GM23338 (cell line): ENCODE measurements around the gene SHCBP1L. TPM values are rescaled to one million over a fixed set of nuclear protein-coding genes. Genes with fewer than 3 reads are reported as not detected.

Experiments used
- ATAC-seq: fragments of 200-7000 bp; cut with Tn5 transposase; 3 replicates; pipeline ENCODE4 v1.9.1; 2020
- DNase-seq: peaks from one replicate; pipeline ENCODE4 v3.0.0-alpha.2; 2015; ENCODE audit warnings: low spot score
- H2AFZ ChIP-seq: fragments of 200-600 bp; sonication (generic); 2 replicates; pipeline ENCODE4 v1.8.0; 2016; ENCODE audit warnings: antibody characterized with exemption, mild to moderate bottlenecking, moderate library complexity
- H3F3A ChIP-seq: fragments of 200-600 bp; sonication (generic); replicated peaks from 2 replicates; pipeline ENCODE4 v1.8.0; 2017; ENCODE audit warnings: antibody characterized with exemption, mixed run types, low read depth
- H3K27ac ChIP-seq: fragments of 200-600 bp; sonication (generic); 2 replicates; pipeline ENCODE4 v1.6.1; 2016; ENCODE audit warnings: low read depth
- H3K27me3 ChIP-seq: fragments of 200-600 bp; sonication (generic); 2 replicates; pipeline ENCODE4 v1.8.0; 2016; ENCODE audit warnings: mild to moderate bottlenecking, mixed run types, moderate library complexity; ENCODE audit not compliant: insufficient read depth
- H3K36me3 ChIP-seq: fragments of 200-600 bp; sonication (generic); 2 replicates; pipeline ENCODE4 v1.8.0; 2016; ENCODE audit warnings: mild to moderate bottlenecking; ENCODE audit not compliant: insufficient read depth
- H3K4me1 ChIP-seq: fragments of 200-600 bp; sonication (generic); 2 replicates; pipeline ENCODE4 v1.8.0; 2016; ENCODE audit warnings: mild to moderate bottlenecking, moderate library complexity; ENCODE audit not compliant: insufficient read depth
- H3K4me2 ChIP-seq: fragments of 200-600 bp; sonication (generic); 2 replicates; pipeline ENCODE4 v1.7.1; 2017; ENCODE audit warnings: mixed run types
- H3K4me3 ChIP-seq: fragments of 200-600 bp; sonication (generic); 2 replicates; pipeline ENCODE4 v1.6.1; 2016; ENCODE audit warnings: mixed run types
- H3K79me2 ChIP-seq: fragments of 200-600 bp; sonication (generic); replicated peaks from 2 replicates; pipeline ENCODE4 v1.8.0; 2017; ENCODE audit warnings: mild to moderate bottlenecking; ENCODE audit not compliant: insufficient read depth
- H3K9me2 ChIP-seq: fragments of 200-600 bp; sonication (generic); 2 replicates; pipeline ENCODE4 v1.8.0; 2017; ENCODE audit not compliant: insufficient read depth
- H4K20me1 ChIP-seq: fragments of 200-600 bp; sonication (generic); replicated peaks from 2 replicates; pipeline ENCODE4 v1.8.0; 2017; ENCODE audit warnings: mild to moderate bottlenecking; ENCODE audit not compliant: insufficient read depth
- H3K27ac Mint-ChIP-seq: 2 replicates; pipeline ENCODE4 v1.8.0; 2020; ENCODE audit warnings: inconsistent platforms, mild to moderate bottlenecking, moderate library complexity, mixed read lengths
- H3K27me3 Mint-ChIP-seq: 3 replicates; pipeline ENCODE4 v1.8.0; 2022; ENCODE audit warnings: low read depth, mild to moderate bottlenecking, moderate library complexity, mixed read lengths, inconsistent platforms; ENCODE audit not compliant: insufficient read depth, poor library complexity
- H3K36me3 Mint-ChIP-seq: 3 replicates; pipeline ENCODE4 v1.8.0; 2021; ENCODE audit warnings: low read depth, mild to moderate bottlenecking, inconsistent platforms, moderate library complexity, mixed read lengths
- H3K4me1 Mint-ChIP-seq: 3 replicates; pipeline ENCODE4 v1.8.0; 2020; ENCODE audit warnings: mild to moderate bottlenecking, inconsistent platforms, mixed read lengths
- H3K4me3 Mint-ChIP-seq: 3 replicates; pipeline ENCODE4 v1.8.0; 2021; ENCODE audit warnings: moderate library complexity, mild to moderate bottlenecking, inconsistent platforms, mixed read lengths
- H3K9me3 Mint-ChIP-seq: 3 replicates; pipeline ENCODE4 v1.8.0; 2020; ENCODE audit warnings: moderate library complexity, mild to moderate bottlenecking, inconsistent platforms, mixed read lengths
- CTCF ChIP-seq, 2 experiments: fragments of 200-600 bp in 1 of 2; sonication (generic) in 1 of 2; conservative IDR thresholded peaks; 2 replicates each; pipeline versions ENCODE4 v1.5.1 to v1.6.1; 2016 to 2017; ENCODE audit warnings: antibody characterized with exemption in 2 of 2, low read depth in 2 of 2, mild to moderate bottlenecking in 2 of 2, moderate library complexity in 1 of 2
- ETS1 ChIP-seq: IDR thresholded peaks from 2 replicates; pipeline ENCODE4 v1.6.1; 2016; ENCODE audit warnings: antibody characterized with exemption
- POLR2AphosphoS5 ChIP-seq: IDR thresholded peaks from 2 replicates; pipeline ENCODE4 v1.6.1; 2016; ENCODE audit warnings: antibody characterized with exemption, low read depth
- REST ChIP-seq: IDR thresholded peaks from one replicate; pipeline ENCODE4 v1.6.1; 2018; ENCODE audit warnings: antibody characterized with exemption; ENCODE audit not compliant: unreplicated experiment
- ZNF331 ChIP-seq: fragments of 250-450 bp; sonication (Bioruptor Pico); IDR thresholded peaks from 2 replicates; pipeline ENCODE4 v1.5.0; 2020; ENCODE audit warnings: low read depth, mild to moderate bottlenecking, moderate library complexity
- ZNF462 ChIP-seq: fragments of 250-450 bp; sonication (Bioruptor Pico); IDR thresholded peaks from 2 replicates; pipeline ENCODE4 v1.5.0; 2020; ENCODE audit warnings: mild to moderate bottlenecking, moderate library complexity
- polyA plus RNA-seq: library from polyadenylated mRNA; unstranded; fragments of >200 nt; fragmentation: Nextera tagmentation; extraction: Ambion mirVana; gene quantifications from 2 replicates; pipeline ENCODE4 v1.2.1, GENCODE V29; 2016
- total RNA-seq: library from RNA; depleted of rRNA; stranded (reverse); fragments of >200 nt; shearing (Covaris generic); gene quantifications from 2 replicates; pipeline ENCODE4 v1.2.3, GENCODE V29; 2014

SHCBP1L gene
- total and polyA plus RNA-seq, 2 experiments from 2014 or later: not detected

GRCh38 chr1:182886985-182887384, 66.0 kb downstream of the SHCBP1L start:
- no peak overlapping the region for H3K27ac Mint-ChIP-seq
- Histone ChIP-seq H3K9me2 (no peaks in the 10 kb centered on the region), H3K4me1 (no peaks in the 10 kb centered on the region; the same call in 1 of the 2 replicates), H3K79me2 (no peaks in the 10 kb centered on the region), H2AFZ (no peak overlapping the region), H3K27ac (no peak overlapping the region), H3F3A (peaks cover 31% of the 10 kb centered on the region), H3K4me2 (no peak overlapping the region), H3K27me3 (no peaks in the 10 kb centered on the region), H3K4me3 (no peak overlapping the region), H3K36me3 (peaks cover 50% of the 10 kb centered on the region), H4K20me1 (peaks cover 12% of the 10 kb centered on the region; the same call in 1 of the 2 replicates)
- H3K27me3 Mint-ChIP-seq: peaks cover 8% of the 10 kb centered on the region
- DNase-seq (no peak), ATAC-seq (no peak)
- no peaks in the 10 kb centered on the region; the same call in 1 of the 3 replicates for H3K9me3 Mint-ChIP-seq
- peaks cover 12% of the 10 kb centered on the region; the same call in 2 of the 3 replicates for H3K4me1 Mint-ChIP-seq
- no peak overlapping the region for H3K4me3 Mint-ChIP-seq
- TF ChIP-seq CTCF (conservative IDR thresholded peaks at IDR 0.05; ENCODE audit: low read depth in 2 of 2): no peak
- no peak for TF ChIP-seq ZNF462
- TF ChIP-seq ZNF331 (CRISPR knock-in tag): no peak
- no peak for TF ChIP-seq ETS1
- no peak for TF ChIP-seq REST
- peak; percentile 21; the same call in 1 of the 2 replicates for TF ChIP-seq POLR2AphosphoS5
- H3K36me3 Mint-ChIP-seq: peaks cover 70% of the 10 kb centered on the region
